Esophagus squamous epithelium (tissue), 5 donors: ENCODE results near the gene TULP4. TPM values are rescaled to one million over a fixed set of nuclear protein-coding genes. Genes with fewer than 3 reads are reported as not detected.

ENCODE experiments used
- DNase-seq: peaks from one replicate; lab custom pipeline; 2025; lab: John Stamatoyannopoulos, UW
- H3K27ac ChIP-seq, 4 donors: fragments of 200-600 bp; sonication (generic); one replicate each; pipeline ENCODE4 v1.5.1; 2016 to 2019; ENCODE audit warnings: mild to moderate bottlenecking in 1 of 4
- H3K27me3 ChIP-seq, 4 donors: fragments of 200-600 bp; sonication (generic); 1 replicate in 3 of 4; 2 replicates in 1 of 4; pipeline versions ENCODE4 v1.5.1 to v1.6.0; 2017 to 2021; ENCODE audit warnings: antibody characterized with exemption in 1 of 4
- H3K36me3 ChIP-seq, 3 donors: fragments of 200-600 bp; sonication (generic); one replicate each; pipeline ENCODE4 v1.5.1; 2016 to 2019
- H3K4me1 ChIP-seq, 3 donors: fragments of 200-600 bp; sonication (generic); one replicate each; pipeline ENCODE4 v1.5.1; 2017 to 2019
- H3K4me3 ChIP-seq, 4 donors: fragments of 200-600 bp; sonication (generic); 1 replicate in 3 of 4; 2 replicates in 1 of 4; pipeline ENCODE4 v1.5.1; 2016 to 2019; ENCODE audit warnings: mild to moderate bottlenecking in 2 of 4, moderate library complexity in 1 of 4
- H3K9me3 ChIP-seq, 3 donors: fragments of 200-600 bp; sonication (generic); one replicate each; pipeline ENCODE4 v1.5.1; 2016 to 2019
- POLR2A ChIP-seq, 4 donors: fragments of 450-650 bp; IDR thresholded peaks; one replicate each; pipeline ENCODE4 v1.6.1; 2017; ENCODE audit warnings: antibody characterized with exemption in 4 of 4, mild to moderate bottlenecking in 4 of 4, moderate library complexity in 3 of 4
- WGBS, 2 donors: methylation state at CpG; one replicate each; pipeline ENCODE4 v1.1.5; 2018; 5-methylcytosine and 5-hydroxymethylcytosine counted together
- intact Hi-C: fragments of 100-400 bp; cut with DNase I; formaldehyde crosslinking; loops from one replicate; pipeline ENCODE4 v1.15.0; 2022
- total RNA-seq, 4 donors: library from RNA; depleted of rRNA; stranded (reverse); fragments of >200 nt; gene quantifications; one replicate each; pipeline ENCODE4 v1.1.0, GENCODE V29; 2016
- TF ChIP-seq, protein P1 (sequence below), 6 experiments: fragments of 450-650 bp in 4 of 6; fragments of 200-600 bp in 2 of 6; sonication (generic) in 2 of 6; IDR thresholded peaks; one replicate each; pipeline ENCODE4 v1.5.1; 2016 to 2019; ENCODE audit warnings: antibody characterized with exemption in 6 of 6, mild to moderate bottlenecking in 4 of 6, moderate library complexity in 4 of 6
- donor health status: DM: yes; HTN: yes; CAD: no.

TULP4 gene
- total RNA-seq, 4 donors from 2014 or later, result 50.9 to 104 (median 59.2) TPM

DNA sequence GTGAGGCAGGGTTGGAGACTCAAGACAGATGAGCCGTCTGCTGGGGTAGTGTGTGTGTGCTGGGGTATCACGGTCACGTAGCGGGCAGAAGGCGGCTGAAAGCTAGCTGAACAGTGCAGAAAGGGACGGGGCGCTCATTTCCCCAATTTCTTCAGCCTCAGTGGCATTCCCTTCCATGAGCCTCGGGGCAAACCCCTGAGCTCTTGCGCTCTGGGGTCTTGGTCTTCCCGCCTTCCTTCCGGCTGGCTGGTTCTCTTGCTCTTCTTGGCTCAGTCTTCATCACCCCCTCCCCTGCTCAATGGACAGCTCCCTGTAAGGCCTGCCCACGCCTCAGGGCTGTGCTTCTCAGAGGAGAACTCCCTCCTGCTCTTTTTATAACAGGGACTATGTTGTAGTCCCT, 232.2 kb downstream of the TULP4 start:
- no peaks in the 10 kb centered on the region for H3K9me3 ChIP-seq
- H3K27ac ChIP-seq, result peak overlapping the region in 3 of 4 donors; percentile 50 to 73 (median 67)
- intact Hi-C loops, result no loop called here
- H3K36me3 ChIP-seq, result no peaks in the 10 kb centered on the region
- no peak for TF ChIP-seq POLR2A (IDR thresholded peaks at IDR 0.05)
- TF ChIP-seq, protein P1, sequence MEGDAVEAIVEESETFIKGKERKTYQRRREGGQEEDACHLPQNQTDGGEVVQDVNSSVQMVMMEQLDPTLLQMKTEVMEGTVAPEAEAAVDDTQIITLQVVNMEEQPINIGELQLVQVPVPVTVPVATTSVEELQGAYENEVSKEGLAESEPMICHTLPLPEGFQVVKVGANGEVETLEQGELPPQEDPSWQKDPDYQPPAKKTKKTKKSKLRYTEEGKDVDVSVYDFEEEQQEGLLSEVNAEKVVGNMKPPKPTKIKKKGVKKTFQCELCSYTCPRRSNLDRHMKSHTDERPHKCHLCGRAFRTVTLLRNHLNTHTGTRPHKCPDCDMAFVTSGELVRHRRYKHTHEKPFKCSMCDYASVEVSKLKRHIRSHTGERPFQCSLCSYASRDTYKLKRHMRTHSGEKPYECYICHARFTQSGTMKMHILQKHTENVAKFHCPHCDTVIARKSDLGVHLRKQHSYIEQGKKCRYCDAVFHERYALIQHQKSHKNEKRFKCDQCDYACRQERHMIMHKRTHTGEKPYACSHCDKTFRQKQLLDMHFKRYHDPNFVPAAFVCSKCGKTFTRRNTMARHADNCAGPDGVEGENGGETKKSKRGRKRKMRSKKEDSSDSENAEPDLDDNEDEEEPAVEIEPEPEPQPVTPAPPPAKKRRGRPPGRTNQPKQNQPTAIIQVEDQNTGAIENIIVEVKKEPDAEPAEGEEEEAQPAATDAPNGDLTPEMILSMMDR (IDR thresholded peaks at IDR 0.05), result no peak
- WGBS, 2 donors, result 81 to 96% methylated on average over 12 of the region's 12 CpGs
- no peak overlapping the region for H3K4me3 ChIP-seq
- H3K27me3 ChIP-seq, result peaks cover 0 to 24% (median 0%) of the 10 kb centered on the region in 4 donors
- DNase-seq, result no peak
- no peaks in the 10 kb centered on the region for H3K4me1 ChIP-seq

DNA sequence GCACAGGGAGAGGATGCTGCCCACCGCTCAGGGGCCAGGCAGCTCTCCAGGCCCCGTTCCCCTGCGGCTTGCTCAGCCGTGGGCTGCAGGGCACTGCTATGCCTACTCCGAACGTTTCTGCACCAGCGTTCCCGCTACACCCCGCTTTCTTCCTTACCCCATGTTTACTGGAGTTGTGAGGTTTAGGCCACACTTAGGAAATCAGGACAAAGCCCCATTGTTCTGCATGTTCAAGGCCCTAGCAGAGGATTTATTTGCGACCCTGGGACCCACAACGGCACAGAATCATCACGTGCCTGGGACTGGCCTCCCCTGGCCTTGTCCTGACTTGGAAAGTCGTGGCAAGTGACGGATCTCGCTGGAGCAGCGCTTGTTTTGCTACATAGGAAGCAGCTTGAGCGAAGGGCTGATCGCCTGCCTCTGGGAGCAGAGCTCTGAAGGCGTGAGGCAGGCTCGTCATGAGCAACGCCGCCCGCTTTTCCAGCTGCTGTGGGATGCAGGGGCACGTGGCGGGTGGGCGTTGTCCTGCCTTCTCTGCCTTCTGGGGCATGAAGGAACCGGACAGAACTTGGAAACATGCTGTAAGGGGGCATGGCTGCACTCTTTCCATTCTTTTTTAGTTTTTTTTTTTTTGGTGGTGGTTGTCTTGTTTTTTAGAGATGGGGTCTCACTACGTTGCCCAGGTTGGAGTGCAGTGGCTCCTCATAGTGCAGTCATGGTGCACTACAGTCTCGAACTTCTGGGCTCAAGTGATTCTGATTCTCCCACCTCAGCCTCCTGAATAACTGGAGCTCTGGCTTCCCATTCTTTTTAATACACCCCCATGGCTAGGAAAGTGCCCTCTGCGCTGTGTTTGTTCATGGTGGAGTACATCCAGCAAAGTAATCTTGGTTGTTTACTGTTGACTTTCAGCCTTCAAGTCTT, 233.0 kb downstream of the TULP4 start:
- no peaks in the 10 kb centered on the region for H3K36me3 ChIP-seq
- H3K9me3 ChIP-seq, result no peaks in the 10 kb centered on the region
- H3K4me1 ChIP-seq, result no peaks in the 10 kb centered on the region
- no peak overlapping the region for H3K4me3 ChIP-seq
- DNase-seq, result no peak
- 69 to 78% methylated on average over 26 to 30 of the region's 30 CpGs for WGBS, 2 donors
- intact Hi-C loops, result no loop called here
- H3K27ac ChIP-seq, result no peak overlapping the region
- TF ChIP-seq POLR2A (IDR thresholded peaks at IDR 0.05), result no peak
- TF ChIP-seq, protein P1 (IDR thresholded peaks at IDR 0.05), result no peak
- H3K27me3 ChIP-seq, result peaks cover 0 to 24% (median 0%) of the 10 kb centered on the region in 4 donors

DNA sequence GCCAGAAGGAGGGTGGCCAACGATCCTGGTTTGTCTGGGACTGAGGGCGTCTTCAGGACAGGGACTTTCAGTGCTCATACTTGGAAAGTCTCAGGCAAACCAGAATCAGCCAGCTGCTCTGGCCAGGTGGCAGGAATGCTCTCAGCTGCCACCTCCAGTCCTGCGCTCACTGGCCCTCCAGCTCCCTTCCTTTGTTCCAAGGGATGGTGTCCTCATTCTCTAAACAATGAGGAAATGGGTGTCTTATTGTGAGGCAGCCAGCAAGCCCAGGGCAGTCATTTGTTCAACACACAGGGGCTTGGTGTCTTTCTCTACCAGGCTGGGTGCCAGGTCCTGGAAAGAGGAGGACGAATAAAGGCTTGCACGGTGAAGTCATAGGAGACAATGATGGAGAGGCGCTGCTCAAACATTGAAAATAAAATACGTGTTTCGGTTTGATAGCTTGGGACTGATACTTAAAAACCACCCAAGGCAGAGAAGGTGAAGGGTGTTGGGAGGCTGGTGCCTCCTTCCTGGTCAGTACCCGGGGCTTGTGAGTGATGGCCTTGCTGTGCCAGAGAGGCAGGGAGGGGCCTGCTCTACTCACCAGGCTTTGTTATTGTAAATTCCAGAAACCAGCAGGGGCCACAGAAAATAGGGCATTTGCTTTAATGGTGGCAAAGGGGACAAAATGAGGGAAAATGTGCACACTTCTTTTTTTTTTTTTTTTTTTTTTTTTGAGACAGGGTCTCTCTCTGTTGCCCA, 236.3 kb downstream of the TULP4 start:
- no peaks in the 10 kb centered on the region for H3K36me3 ChIP-seq
- no peaks in the 10 kb centered on the region for H3K4me1 ChIP-seq
- no peak for TF ChIP-seq POLR2A (IDR thresholded peaks at IDR 0.05)
- TF ChIP-seq, protein P1 (IDR thresholded peaks at IDR 0.05), result no peak
- DNase-seq, result no peak
- intact Hi-C loops, result no loop called here
- H3K27me3 ChIP-seq, result peaks cover 0 to 21% (median 0%) of the 10 kb centered on the region in 4 donors
- H3K27ac ChIP-seq, result peak overlapping the region in 1 of 4 donors; percentile 25
- WGBS, 2 donors, result 71 to 73% methylated on average over 6 to 9 of the region's 9 CpGs
- H3K9me3 ChIP-seq, result no peaks in the 10 kb centered on the region
- H3K4me3 ChIP-seq, result no peak overlapping the region

DNA sequence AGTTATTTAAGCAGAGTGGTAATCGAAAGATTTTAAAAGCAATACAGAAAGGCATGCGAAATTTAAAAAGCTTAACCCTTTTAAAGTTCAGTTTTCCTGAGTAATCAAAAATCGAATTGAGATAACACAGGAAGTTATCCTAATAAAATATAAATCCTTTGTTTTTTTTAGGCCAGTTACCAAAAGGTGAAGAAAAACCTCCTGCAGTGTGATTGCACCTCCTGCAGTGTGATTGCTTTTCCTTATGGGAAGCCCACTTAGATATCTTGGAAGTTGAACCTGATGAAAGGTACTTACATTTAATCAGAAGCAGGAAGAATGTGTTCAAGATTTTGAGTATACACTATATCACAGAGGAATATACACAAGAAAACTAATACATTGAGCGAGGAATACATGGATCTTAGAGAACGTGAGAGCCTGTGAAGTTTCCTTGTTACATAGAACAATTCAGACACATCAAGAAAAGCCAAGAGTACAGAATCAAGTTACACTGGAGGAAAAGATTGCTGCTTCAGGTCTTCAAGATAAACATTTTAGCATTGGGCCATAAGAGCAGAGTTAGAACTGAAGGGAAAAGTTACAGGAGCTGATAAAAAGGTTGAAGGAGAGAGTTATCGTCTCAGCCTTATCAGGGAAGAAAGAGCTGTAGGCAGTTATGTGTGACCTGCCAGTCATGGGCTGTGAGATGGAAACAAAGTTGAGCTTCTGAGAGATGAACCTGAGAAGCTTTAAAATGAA, 240.0 kb downstream of the TULP4 start:
- TF ChIP-seq, protein P1 (IDR thresholded peaks at IDR 0.05), result no peak
- TF ChIP-seq POLR2A (IDR thresholded peaks at IDR 0.05), result no peak

More for the DNA sequence above, 240.0 kb downstream of the TULP4 start:
- H3K9me3 ChIP-seq, result no peaks in the 10 kb centered on the region
- DNase-seq, result no peak
- peaks cover 0 to 6% (median 0%) of the 10 kb centered on the region in 3 donors for H3K4me1 ChIP-seq
- no peaks in the 10 kb centered on the region for H3K36me3 ChIP-seq
- peaks cover 0 to 4% (median 0%) of the 10 kb centered on the region in 4 donors for H3K27me3 ChIP-seq
- no peak overlapping the region for H3K4me3 ChIP-seq
- intact Hi-C loops, result no loop called here
- 78 to 82% methylated on average over 6 of the region's 6 CpGs for WGBS, 2 donors
- H3K27ac ChIP-seq, result no peak overlapping the region
